Measurements from ENCODE around the gene VTA1.
"Not testable (repeated sequence)": the region's sequence is repeated elsewhere in the genome, so short reads cannot be mapped to it uniquely, and the experiment has no call there.

VTA1 gene

DNA sequence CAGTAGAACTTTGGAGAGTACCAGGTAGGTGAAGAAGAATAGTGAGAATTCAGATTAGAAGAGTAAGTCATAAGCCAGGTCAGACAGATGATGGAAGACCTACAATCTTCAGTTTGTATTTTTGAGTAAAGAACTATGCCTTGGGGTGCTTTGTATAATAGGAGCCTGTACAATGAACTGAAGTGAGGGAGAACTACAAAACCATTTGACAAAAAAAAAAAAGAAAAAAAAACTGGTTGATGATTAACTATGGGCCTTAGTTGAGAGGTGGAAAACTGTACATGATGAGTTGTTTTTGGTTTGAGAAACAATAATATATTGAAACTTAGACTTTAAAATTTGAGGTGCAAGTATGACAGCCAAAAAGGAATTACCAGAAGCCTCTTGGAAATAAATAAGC, 25.7 kb downstream of the VTA1 start:
- DNase-seq: no peak

DNA sequence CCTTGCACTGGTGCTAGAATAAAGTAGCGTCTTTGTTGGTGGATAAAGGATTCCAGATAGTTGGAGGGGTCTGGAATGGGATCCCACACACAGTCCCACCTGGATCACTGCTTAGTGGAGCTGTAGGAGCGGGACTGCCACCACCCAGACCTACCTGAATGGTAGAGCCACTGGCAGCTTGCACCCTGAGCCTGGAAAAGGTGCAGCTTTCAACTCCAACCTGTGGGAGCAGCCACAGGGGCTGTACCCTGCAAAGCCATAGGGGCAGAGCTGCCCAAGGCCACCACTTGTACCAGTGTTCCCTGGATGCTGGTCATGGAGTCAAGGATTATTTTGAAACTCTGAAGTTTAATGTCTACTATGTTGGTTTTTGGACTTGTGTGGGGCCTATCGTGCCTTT, 26.9 kb downstream of the VTA1 start:
- DNase-seq: no peak

DNA sequence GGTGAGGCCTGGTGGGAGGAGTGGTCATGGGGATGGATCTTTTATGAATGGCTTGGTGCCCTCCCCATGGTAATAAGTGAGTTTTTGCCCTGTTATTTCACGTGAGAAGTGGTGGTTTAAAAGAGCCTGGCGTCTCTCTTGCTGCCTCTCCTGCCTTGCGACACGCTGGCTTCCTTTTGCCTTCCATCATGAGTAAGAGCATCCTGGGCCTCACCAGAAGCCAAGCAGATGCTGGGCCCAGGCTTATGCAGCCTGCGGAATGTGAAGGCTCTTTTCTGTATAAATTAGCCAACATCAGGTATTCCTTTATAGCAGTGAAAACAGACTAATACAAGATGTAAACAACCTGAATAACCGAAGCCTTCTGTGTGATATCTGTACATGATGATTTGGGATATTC, 27.6 kb downstream of the VTA1 start:
- DNase-seq: no peak

DNA sequence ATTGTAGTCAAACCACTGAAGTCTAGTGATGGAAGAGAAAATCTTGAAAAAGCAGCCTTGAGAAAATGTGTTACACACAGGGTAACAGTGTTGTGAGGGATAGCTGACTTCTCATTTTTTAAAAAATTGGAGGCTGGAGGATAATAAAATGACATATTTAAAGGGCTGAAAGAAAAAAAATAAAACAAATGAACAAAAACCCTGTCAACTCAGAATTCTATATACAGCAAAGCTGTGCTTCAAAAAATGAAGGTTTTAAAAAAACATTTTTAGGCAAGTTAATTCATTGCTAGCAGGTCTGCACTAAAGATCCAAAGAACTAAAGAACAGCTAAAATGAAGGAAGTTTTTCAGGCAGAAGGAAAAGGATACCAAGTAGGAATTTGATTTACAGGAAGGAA, 31.1 kb downstream of the VTA1 start:
- no peak for DNase-seq

DNA sequence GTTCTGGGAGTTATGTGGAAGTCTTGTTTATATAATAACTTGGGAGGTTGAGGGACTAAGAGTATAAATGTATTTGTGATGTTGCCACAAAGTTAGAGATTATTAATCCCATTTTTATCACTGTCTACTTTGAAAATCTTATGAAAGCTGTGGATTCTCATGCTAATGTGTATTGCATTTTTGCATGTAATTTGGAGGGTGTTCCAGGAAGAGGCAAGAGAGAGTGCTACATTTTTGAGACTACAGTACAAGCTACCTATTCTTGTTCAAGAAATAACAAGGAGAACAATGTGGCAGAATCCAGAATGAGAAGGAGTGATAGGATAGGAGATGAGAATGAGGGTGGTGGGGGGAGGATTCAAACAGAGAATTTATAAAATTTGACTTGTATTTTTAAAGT, 34.9 kb downstream of the VTA1 start:
- DNase-seq: no peak

DNA sequence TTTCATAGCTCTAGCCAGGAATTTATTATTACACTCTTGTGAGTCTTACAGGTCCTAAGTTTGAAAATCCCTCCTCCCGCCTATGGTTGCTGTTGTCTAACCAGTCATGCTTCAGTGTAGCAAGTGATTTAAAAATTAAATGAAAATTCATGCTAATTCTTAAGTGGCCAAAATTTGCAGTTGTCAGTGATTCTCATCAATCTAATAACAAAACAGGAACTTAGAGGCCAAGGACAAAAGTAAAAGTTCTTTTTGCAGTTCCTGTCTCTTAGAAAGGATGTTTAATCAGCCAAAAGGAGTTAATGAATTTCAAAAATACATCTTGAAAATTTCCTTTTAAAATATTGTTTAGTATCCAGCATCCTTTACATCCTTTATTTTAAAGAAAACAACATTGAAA, 36.3 kb downstream of the VTA1 start:
- DNase-seq: no peak

DNA sequence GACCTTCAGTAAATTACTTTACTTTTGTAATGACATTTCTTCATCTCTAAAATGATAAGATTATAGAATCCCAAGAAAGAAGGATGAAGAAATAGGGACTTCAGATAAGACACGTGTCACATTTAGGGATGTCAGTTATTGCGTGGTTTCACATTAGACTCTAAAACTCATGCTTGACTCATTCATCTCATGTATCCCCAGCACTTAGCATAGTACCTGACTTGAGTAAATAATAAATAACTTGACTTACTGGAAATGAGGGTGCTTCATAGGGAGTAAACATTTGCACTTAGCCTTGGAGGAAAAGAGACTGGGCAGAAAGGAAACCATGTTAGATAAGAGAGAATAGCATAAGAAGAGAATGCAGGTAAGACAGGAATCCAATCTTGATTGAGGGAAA, 37.2 kb downstream of the VTA1 start:
- DNase-seq: no peak

DNA sequence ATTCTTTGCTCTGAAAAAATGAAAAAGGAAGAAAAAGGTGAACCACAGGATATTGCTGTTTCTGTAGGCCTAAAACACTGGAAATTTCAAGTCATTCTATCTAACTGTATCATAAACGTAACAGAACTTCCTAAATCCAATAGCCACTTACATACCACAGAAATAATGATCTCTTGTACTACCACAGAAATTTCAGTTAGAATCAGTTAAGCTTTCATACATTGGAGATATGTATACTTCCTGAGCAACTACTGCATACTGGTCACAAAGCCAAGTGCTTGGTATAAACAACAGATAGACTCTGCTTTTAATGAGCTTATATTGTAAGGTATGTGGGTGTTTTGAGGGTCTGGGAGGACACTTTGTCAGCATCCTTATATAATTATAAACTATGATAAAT, 38.6 kb downstream of the VTA1 start:
- no peak for DNase-seq

DNA sequence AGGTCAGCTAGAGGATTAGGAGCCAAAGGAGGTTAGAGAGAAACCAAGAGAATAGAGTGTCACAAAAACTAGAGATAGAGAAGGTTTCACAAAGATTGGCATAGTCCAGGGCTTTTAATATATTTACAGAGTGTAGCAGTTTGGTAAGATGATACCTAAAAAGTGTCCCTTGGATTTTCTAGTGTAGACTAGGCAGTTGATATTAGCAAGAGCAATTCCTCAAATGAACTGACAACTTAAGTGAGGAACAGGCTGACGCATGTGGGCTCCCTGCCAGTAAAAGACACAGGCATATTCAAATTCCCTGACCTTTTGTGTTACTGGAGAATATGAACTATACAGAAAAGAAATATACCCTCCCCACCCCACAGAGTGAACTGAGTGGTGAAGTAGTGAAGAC, 40.1 kb downstream of the VTA1 start:
- peak; percentile 0 for DNase-seq

DNA sequence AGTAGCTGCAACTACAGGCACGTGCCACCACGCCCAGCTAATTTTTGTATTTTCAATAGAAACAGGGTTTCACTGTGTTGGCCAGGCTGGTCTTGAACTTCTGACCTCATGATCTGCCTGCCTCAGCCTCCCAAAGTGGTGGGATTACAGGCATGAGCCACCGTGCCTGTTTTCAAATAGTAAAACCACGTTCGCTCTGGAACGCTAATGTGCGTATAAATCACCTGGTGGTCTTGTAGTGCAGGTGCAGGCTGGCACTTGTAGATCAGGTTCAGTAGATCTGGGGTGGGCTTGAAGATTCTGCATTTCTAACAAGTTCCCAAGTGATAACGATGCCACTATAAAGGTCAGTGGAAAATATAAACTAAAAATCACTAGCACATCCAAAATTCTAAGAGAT, 41.3 kb downstream of the VTA1 start:
- not testable (repeated sequence) for DNase-seq

DNA sequence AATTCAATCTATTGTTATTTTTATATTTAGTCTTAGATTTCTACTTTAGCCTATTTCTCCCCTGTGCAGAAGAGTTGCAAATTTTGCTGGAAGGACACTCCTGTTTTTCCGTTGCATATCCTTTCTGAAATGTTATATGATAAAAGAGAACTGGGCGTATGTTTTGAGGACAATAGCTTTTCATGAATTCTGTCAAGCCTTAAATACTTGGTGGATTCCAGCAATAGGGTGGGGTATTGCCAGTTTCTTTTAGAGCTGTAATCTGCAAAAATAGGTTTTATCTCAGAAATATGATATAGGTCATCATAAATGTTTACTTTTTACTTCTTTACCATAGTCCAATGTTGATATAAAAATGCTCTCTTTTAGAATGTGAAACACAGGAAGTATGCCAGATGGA, 42.0 kb downstream of the VTA1 start:
- no peak for DNase-seq

DNA sequence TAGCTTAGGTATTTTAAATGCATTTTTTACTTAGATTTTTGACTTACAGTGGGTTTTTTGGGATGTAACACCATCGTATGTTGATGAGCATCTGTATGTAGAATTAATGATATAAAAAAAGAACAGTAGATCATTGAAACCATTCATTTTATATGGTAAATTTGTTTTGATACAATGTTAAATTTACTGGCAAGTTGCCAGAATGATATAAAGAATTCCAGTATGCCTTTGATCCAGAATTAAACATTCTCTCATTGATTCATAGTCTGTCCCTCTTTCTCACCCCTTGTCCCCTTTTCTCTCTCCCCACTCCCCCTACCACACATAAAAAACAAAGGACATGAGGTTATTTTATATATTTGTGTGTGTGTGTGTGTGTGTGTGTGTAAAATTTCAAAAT, 45.3 kb downstream of the VTA1 start:
- no peak for DNase-seq

DNA sequence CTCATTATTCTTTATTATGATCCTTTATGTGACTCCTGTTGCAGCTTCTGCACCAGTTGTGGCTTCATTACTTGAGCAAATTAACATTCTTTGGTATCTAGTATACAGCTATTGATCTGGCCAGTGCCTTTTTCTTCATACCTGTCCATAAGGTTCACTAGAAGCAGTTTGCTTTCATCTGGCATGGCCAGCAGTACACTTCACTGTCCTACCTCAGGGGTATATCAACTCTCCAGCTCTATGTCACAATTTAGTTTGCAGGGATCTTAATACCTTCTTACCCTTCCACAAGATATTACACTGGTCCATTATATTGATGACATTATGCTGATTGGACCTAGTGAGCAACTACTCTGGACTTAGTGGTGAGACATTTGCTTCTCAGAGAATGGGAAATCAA, 46.6 kb downstream of the VTA1 start:
- no peak for DNase-seq

DNA sequence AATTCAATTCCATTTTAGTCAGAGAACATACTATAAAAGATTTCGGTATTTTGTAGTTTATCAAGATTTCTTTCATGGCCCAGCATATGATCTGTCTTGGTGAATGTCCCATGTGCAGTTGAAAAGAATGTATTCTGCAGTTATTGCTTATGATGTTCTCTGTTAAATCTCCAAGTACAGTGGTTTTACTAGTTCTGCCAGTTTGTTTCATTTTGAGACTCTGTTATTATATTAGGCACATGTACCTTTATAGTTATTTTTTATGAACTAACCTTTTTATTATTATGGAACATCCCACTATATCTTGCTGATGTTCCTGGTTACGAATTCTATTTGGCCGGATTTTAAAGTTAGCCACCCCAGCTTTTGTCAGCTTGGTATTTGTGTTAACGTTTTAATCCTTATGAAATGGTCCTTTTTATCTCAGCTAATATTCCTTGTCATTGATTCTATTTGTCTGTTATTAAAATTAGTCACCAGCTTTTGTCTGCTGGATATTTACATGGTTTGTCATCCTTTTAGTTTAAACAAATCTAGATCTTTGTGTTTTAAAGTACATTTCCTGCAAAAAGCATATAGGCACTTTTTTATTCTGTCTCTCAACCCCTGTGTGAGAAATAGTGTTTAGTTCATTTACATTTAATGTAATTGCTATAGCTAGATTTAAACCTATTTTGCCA, 48.9 kb downstream of the VTA1 start:
- DNase-seq: no peak

DNA sequence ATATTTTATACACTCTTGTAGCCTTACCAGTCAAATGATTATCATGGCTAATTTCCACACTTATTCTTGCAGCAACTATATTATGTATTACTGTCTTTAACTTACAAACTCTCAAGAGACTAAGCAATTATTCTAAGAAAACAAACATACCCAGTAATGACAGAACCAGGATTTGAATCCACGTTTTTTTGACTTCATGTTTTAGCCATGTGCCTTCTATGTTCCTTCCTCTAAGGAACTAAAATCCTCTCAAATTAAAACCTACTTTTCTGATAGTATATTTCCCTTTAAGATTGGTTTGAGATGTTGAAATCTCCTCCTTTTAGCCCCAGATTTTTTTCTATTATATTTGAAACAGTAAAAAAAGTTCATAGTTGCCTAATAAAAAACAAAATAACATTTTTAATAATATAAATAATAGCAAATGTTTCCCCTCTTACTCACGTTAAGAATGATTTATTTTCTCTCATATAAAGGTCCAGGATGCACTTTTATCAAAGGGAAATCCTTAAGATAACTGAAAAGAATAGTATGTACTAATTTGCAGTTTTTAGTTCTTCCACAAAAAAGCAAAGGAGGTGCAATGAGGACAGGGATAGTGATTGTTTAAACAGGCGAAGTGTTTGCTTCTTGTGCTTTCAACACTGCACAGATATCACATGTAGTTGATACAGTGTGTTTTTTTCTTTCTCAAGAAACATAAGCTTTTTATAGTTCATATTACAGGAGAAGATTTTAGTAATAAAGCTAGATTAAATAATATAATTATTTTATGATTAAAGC, 54.0 kb downstream of the VTA1 start:
- no peak for DNase-seq

DNA sequence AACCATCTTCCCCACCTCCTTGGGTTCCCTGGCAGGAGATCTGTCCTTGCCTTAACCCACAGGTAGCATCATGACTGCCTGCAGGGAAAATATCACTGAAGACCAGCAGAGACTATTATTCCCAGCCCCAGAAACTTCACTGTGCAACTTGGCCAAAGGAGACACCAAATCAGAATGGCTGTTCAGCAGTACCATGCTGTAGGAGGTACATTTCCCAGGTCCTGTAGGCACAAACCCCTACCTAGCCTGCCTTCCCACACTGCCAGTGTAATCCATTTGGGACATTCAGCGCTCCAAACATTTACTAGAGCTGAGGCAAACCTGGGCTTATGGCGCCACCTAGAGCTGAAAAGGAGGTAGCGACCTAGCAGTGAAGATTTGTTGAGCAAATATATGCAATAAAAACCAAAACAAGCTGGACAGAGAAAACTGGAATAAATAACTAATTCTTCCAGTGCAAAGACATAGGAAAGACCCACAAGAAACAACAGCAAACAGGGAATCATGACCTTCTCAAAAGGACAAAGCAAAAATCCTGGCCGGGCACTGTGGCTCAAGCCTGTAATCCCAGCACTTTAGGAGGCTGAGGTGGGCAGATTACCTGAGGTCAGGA, 60.3 kb downstream of the VTA1 start:
- no peak for DNase-seq

DNA sequence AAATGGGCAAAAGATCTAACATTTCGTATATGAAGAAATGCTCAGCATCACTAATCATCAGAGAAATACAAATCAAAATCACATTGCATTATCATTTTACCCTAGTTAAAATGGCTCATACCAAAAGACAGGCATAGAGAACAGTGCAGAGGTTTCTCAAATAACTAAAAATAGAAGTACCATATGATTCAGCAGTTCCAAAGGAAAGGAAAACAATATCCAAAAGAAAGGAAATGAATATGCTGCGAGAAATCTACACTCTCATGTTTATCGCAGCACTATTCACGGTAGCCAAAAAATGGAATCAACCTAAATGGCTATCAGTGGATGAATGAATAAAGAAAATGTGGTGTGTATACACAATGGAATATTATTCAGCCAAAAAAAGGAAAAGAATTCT, 63.5 kb downstream of the VTA1 start:
- no peak for DNase-seq

DNA sequence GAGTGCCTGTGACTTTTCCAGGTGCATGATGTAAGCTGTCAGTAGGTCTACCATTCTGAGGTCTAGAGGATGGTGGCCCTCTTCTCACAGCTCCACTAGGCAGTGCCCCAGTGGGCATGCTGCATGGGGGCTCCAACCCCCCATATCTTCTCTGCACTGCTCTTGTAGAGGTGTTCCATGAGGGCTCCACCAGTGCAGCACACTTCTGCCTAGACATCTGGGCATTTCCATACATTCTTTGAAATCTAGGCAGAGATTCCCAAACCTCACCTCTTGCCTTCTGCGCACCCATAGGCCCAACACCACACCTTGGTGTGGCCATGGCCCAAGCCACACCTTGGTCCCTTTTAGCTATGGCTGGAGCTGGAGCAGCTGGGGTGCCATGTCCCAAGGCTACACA, 66.3 kb downstream of the VTA1 start:
- no peak for DNase-seq

DNA sequence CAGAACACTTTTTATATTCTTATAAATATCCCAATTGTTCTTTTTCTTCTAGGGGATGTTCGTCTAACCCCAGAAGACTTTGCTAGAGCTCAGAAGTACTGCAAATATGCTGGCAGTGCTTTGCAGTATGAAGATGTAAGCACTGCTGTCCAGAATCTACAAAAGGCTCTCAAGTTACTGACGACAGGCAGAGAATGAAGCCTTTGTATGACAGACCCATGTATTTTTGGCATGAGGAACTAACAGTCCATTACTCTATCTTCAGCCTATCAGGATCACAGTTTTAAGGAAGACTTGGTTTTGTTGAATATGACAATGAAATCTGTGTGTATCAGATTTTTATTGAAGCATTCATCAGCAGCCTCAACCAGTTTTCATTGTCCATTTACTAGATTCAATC, 71.4 kb downstream of the VTA1 start:
- DNase-seq: no peak

DNA sequence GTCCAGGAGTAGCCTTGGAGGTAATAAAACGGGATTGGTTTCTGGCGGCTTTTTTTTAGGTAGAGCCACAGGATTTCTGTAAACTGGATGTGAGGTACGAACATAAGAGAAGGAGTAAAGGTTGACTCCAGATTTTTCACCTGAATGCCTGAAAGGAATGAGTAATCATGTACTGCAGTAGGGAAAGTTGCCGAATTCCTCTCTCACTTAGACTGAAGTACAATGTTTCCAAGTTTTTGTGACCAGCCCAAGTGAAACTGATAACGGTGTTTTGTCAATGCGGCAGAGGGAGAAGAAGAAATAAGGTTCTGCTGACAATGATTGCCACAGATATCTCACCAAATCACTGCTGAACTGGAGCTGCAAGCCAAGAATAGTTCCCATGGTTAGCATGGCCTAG, 75.0 kb downstream of the VTA1 start:
- no peak for DNase-seq

DNA sequence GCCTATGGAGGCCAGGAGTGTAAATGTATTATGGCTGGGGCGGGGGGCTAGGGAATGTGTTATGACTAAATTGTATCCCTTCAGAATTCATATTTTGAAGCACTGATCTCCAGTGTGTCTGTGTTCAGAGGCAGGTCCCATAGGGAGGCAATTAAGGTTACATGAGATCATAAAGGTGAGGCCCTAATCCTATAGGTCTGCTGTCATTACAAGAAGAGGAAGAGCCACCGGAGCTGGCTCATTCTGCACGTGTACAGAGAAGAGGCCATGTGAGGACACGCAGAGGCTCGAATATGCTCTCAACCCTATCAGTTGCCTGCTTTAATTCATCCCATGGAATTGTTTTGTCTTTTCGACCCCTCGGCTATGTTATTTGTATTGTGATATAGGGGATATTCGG, 76.9 kb downstream of the VTA1 start:
- DNase-seq: no peak

DNA sequence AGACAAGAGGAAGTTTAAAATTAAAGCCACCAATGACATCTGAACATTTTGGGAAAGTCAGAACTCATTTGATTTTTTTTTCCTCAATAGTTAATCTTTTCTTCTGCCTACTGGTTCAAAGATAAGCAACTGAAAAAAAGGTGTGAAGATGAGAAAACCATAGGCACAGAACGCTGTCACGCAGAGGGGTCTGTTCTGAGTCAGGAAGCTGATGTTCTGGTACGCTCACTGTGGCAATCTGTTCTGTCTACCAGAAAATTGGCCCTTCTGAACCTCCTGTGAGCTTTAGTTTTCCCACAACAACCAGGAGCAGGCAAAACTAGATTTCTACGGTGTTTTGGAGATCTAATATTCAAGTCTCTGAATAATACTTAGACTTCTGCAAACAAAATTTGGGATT, 78.1 kb downstream of the VTA1 start:
- DNase-seq: no peak

DNA sequence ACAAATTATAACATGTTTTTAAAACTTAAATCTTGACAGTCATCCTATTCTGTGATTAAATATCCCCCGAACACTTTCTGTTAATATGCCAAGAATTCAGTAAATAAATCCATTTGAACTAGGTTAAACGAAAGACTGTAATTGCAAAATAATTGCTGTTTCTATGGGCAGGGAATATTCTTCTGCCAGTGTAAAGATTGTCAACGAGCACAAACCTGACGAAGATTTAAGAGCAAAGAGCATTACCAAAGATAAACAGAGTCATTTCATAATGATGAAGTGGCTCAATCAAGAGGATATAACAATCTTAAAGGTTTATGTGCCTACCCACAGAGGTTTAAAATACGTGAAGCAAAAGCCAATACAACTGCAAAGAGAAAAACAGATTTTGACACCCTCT, 78.5 kb downstream of the VTA1 start:
- DNase-seq: no peak

DNA sequence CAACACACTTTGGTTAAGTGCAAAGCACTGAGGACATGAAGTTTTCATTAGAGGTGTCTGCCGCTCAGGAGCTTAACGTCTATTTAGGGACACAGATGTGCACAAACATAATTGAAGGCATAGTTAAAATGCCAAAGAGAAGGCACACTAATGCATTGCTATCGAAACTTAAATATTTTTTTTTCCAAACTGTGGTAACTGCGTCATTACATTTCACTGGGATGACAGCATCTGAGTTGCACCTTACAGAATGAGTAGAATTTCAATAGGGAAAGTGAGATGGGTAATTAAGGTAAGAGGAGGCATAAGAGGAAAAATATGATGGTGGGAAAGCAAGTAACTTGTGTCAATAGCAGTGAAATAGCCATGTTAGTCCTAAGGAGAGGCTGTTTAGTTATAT, 79.7 kb downstream of the VTA1 start:
- no peak for DNase-seq

Data from GDM1 (cell line).